Measurements from ENCODE around the gene RERGL. TPM values are rescaled to one million over a fixed set of nuclear protein-coding genes. Genes with fewer than 3 reads are reported as not detected.
"Not testable (repeated sequence)": the region's sequence is repeated elsewhere in the genome, so short reads cannot be mapped to it uniquely, and the experiment has no call there.

RERGL gene
- not detected in 2 replicates for total RNA-seq (2014; rRNA removed; shearing (Covaris generic))

- in situ Hi-C loops (cut with HindIII; ENCODE audit: low sequenced_read_pairs): no loop called here
- DNase-seq (ENCODE audit: low spot score): no peak
Measured at GRCh38 chr12:18090093-18090492, at the start of gene RERGL. Gene RERGL (minus strand): TSS chr12:18090193. CDS start chr12:18090140, 53 bp downstream.

- in situ Hi-C loops (cut with HindIII; ENCODE audit: low sequenced_read_pairs): no loop called here
- no peak for DNase-seq (ENCODE audit: low spot score)
Measured at GRCh38 chr12:18139254-18139653, 49.3 kb upstream of the RERGL start.

GRCh38 chr12:18135509-18135908 lies 45.5 kb upstream of the RERGL start:
- no peak for DNase-seq (ENCODE audit: low spot score)
- in situ Hi-C loops (cut with HindIII; ENCODE audit: low sequenced_read_pairs): no loop called here

GRCh38 chr12:18135086-18135485 lies 45.1 kb upstream of the RERGL start:
- in situ Hi-C loops (cut with HindIII; ENCODE audit: low sequenced_read_pairs): no loop called here
- DNase-seq (ENCODE audit: low spot score): no peak

- DNase-seq (ENCODE audit: low spot score): no peak
- in situ Hi-C loops (cut with HindIII; ENCODE audit: low sequenced_read_pairs): no loop called here
Measured at GRCh38 chr12:18130851-18131250, 40.9 kb upstream of the RERGL start.

GRCh38 chr12:18123707-18124106 lies 33.7 kb upstream of the RERGL start:
- in situ Hi-C loops (cut with HindIII; ENCODE audit: low sequenced_read_pairs): no loop called here
- no peak for DNase-seq (ENCODE audit: low spot score)

- no peak for DNase-seq (ENCODE audit: low spot score)
- in situ Hi-C loops (cut with HindIII; ENCODE audit: low sequenced_read_pairs): no loop called here
Measured at GRCh38 chr12:18120899-18121298, 30.9 kb upstream of the RERGL start.

- in situ Hi-C loops (cut with HindIII; ENCODE audit: low sequenced_read_pairs): no loop called here
- no peak for DNase-seq (ENCODE audit: low spot score)
Measured at GRCh38 chr12:18108611-18109010, 18.6 kb upstream of the RERGL start.

- in situ Hi-C loops (cut with HindIII; ENCODE audit: low sequenced_read_pairs): no loop called here
- DNase-seq (ENCODE audit: low spot score): no peak
Measured at GRCh38 chr12:18103624-18104023, 13.6 kb upstream of the RERGL start.

- in situ Hi-C loops (cut with HindIII; ENCODE audit: low sequenced_read_pairs): no loop called here
- DNase-seq (ENCODE audit: low spot score): no peak
Measured at GRCh38 chr12:18101043-18101442, 11.1 kb upstream of the RERGL start.

GRCh38 chr12:18084080-18084479 lies 5.9 kb downstream of the RERGL start:
- no peak for DNase-seq (ENCODE audit: low spot score)
- in situ Hi-C loops (cut with HindIII; ENCODE audit: low sequenced_read_pairs): no loop called here

- in situ Hi-C loops (cut with HindIII; ENCODE audit: low sequenced_read_pairs): no loop called here
- DNase-seq (ENCODE audit: low spot score): no peak
Measured at GRCh38 chr12:18079541-18080246, 10.3 kb downstream of the RERGL start.

- in situ Hi-C loops (cut with HindIII; ENCODE audit: low sequenced_read_pairs): no loop called here
Measured at GRCh38 chr12:18074001-18074400, 16.0 kb downstream of the RERGL start.

GRCh38 chr12:18072723-18073122 lies 17.3 kb downstream of the RERGL start:
- no peak for DNase-seq (ENCODE audit: low spot score)
- in situ Hi-C loops (cut with HindIII; ENCODE audit: low sequenced_read_pairs): no loop called here

More at GRCh38 chr12:18074001-18074400, 16.0 kb downstream of the RERGL start:
- DNase-seq (ENCODE audit: low spot score): no peak

GRCh38 chr12:18071336-18071735 lies 18.7 kb downstream of the RERGL start:
- DNase-seq (ENCODE audit: low spot score): no peak
- in situ Hi-C loops (cut with HindIII; ENCODE audit: low sequenced_read_pairs): no loop called here

GRCh38 chr12:18068355-18068754 lies 21.6 kb downstream of the RERGL start:
- no peak for DNase-seq (ENCODE audit: low spot score)
- in situ Hi-C loops (cut with HindIII; ENCODE audit: low sequenced_read_pairs): no loop called here

- in situ Hi-C loops (cut with HindIII; ENCODE audit: low sequenced_read_pairs): no loop called here
- DNase-seq (ENCODE audit: low spot score): no peak
Measured at GRCh38 chr12:18066666-18067065, 23.3 kb downstream of the RERGL start.

GRCh38 chr12:18062867-18063266 lies 27.1 kb downstream of the RERGL start:
- DNase-seq (ENCODE audit: low spot score); in situ Hi-C loops (cut with HindIII; ENCODE audit: low sequenced_read_pairs): not testable (repeated sequence)

- in situ Hi-C loops (cut with HindIII; ENCODE audit: low sequenced_read_pairs): no loop called here
- DNase-seq (ENCODE audit: low spot score): no peak
Measured at GRCh38 chr12:18057051-18057450, 32.9 kb downstream of the RERGL start.

- in situ Hi-C loops (cut with HindIII; ENCODE audit: low sequenced_read_pairs): no loop called here
- DNase-seq (ENCODE audit: low spot score): no peak
Measured at GRCh38 chr12:18054925-18055619, 34.9 kb downstream of the RERGL start.
